Activated T-helper 9 cell treated with anti-CD3 and anti-CD28 coated beads, Interleukin-2, amount 50 U/mL, for 16 hours (primary cell): Measurements from ENCODE around the gene CYP24A1.

Experiments used
- DNase-seq: peaks from one replicate; pipeline ENCODE4 v3.0.0-alpha.2; 2020; ENCODE audit warnings: low read depth

Gene CYP24A1

DNA sequence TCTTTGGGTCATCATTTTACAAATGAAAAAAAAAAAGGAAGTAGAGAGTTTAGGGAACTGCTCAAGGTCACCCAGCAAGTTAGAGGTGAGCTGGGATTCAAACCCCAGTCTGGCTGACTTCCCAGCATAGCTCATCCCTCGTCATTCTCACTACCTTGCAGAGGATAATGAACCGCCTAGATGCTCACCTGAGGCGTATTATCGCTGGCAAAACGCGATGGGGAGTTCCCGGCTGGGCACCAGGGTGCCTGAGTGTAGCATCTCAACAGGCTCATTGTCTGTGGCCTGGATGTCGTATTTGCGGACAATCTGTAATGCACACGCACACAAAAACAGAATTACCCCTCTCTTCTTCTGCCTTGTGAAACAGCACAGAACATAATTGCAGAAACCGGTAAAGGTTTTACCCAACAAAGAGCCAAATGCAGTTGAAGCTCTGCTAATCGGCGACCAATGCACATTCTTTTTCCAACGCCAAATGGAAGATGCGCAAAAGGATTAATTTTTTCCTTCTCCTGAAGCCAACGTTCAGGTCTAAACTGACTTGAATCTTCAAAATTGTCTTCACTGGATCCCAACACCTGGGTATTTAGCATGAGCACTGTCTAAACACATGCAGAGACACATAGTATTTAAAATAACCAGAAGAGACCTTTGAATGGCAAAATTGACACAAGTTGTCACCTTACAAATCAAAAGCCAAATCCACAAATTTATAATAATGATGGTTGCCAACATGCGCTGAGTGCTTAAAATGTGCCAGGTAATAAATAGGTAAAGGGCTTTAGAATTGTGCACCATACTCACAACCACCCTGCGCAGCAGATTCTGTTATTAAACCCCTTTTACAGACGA lies 16.6 kb downstream of the CYP24A1 start:
- DNase-seq = no peak

DNA sequence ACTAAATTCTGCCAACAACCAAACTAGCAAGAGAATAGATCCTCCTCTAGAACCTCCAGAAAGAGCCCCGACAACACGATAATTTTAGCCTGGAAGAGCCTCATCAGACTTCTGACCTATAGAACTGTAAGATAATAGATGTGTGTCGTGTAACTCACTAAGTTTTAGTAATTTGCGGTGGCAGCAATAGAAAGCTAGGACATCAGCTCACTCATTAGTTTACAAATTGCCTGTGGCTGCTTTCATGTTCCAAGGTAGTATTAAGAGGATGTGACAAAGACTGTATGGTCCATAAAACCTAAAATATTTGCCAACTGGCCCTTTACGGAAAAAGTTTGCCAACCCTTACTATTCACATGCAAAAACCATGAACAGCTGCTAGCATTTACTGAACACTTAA lies 17.3 kb downstream of the CYP24A1 start:
- DNase-seq = no peak

DNA sequence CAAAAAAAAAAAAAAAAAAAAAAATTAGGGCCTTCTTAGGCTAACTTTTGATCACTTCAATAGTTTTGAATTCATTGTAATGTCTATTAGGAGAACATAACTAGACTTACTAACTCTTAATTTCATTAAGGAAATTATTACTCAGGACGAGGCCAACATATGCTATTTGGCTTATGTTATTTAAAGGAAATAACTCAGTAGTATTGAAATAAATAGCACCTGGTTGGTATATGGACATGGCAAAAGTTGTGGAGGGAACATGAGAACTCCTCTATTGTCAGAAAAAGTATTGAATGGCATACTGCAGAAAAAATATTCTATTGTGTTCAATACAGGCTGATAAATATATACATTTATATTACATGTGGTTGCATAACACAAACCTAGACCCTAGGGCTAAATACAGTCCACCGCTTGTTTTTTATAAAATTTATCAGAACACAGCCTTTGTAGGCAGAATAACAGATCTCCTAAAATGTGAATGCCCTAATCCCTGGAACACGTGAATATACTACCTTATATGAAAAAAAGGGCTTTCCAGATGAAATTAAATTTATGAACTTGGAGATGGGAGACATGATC lies 18.0 kb downstream of the CYP24A1 start:
- no peak for DNase-seq

DNA sequence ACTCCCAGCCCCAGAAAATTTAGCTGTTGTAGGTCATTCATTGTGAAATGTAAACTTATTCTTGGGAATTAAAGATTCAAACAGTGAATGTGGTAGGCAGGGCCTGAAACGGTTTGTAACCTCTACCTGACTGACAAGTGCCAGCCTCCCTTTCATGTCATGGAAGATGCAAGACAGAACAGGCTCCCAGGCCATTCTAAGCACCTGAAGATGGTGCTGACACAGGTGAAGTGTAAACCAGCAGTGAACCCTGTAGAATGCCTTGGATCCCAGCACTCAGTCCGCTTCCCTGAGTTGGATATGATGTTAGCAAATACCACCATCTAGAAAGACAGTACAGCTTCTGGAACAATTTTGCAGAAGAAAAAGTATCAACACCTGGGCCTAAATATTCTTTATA lies 19.3 kb downstream of the CYP24A1 start:
- DNase-seq = no peak

- no peak for DNase-seq
Observed at GRCh38 chr20:54153847-54154246, 19.9 kb downstream of the CYP24A1 start.

DNA sequence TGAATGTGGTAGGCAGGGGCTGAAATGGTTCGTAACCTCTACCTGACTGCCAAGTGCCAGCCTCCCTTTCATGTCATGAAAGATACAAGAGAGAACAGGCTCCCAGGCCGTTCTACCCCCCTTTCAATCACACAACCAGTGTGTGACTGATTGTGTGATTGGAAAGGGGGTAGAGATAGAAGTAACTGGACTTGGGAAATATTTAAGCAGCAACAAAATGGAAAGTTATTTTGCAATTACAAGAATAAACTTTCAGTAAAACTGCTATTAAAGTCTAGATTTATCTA lies 20.8 kb downstream of the CYP24A1 start:
- no peak for DNase-seq

DNA sequence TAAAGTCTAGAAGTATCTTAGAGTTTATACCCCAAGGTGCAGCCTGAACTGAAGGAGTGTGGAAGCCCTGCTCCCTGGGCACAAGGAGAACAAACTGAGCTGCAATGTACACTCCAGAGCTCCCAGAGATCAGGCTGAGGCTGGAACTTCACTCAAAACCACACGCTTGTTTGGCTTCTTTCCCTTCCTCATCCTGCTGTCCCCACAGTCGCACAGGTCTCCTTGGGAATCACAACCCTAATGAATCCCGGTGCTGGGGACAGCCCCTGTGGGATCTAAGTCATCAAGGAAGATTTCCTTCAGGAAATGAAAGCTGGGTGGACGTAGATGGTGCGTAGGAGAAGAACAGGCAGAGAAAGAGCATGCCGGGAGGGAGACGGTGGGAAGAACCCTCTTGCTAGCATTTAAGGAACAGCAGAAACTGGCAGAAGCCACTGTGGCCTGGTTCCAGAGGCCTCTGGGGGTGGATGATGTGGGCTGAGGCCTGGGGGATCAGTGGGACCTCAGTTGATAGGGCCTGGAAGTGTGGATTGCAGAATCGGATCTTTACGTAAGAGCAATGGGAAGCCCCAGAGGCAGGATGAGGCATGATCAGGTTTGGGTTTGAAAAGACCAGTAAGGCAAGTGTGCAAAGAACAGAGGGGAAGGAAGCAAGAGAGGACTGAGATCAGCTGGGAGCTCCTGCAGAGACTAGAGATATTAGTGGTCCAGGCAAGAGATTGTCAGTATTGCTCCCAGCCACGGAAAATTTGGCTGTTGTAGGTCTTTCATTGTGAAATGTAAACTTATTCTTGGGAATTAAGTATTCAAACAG lies 21.4 kb downstream of the CYP24A1 start:
- no peak for DNase-seq

DNA sequence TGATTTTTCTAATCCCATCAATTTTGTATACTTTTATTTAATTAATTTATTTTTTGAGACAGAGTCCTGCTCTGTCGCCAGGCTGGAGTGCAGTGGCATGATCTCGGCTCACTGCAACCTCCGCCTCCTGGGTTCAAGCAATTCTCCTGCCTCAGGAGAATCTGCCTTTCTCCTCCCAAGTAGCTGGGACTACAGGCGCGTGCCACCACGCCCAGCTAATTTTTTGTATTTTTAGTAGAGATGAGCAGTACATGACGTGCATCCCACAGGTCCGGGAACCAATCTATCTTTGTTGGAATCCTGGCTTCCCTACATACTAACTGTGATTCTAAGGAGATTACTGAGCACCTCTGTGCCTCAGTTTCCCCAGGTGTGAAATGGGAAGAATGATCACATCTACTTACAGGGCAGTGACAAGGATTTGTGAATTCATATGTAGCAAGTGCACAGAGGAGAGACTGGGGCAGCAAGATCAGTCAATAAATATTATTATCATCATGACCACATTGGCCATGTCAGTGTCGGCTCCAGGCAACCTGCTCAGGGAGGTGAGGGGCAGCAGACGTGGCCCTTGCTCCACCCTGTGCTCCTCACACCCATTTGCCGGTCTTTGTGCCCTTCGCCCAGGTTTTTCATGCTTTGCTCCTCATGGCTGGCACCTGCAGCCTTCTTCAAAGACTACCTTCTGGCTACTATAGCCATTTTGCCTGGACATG lies 22.1 kb downstream of the CYP24A1 start:
- no peak for DNase-seq

DNA sequence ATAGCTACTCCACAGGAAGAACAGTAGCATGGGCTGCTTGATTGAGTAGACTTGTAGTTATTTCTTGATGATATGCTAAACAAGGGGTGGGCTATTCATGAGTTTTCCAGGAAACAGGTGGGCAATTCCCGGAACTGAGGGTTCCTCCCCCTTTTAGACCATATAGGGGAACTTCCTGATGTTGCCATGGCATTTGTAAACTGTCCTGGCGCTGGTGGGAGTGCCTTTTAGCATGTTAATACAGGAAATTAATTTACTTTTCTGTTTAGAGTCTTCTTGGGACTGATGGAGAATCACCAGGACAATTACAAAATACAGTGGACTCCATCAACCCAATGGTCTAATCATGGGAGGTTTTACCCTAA lies 22.7 kb downstream of the CYP24A1 start:
- no peak for DNase-seq

DNA sequence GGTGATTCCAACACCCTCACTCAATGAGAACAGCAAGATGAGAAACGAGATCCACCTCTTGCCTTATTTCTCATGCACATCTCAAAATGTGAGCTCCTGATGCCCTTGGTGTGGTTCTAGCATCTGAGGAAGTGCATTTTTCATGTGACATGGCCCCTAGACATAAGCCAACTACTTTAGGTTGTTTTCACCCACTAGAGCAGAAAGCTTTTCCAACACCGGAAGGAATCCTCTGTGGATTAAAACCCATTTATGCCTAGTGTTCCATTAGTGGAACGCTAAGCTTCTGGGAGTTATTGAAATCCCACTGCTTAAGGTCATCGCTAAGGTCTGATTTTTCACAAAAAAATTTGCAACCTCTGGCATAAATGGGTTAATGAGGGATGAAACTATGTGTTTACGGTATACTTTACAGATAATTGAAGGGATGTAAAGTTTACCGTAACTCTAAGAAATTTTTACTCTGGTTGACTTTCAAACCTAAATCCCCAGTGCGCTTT lies 24.0 kb downstream of the CYP24A1 start:
- no peak for DNase-seq

DNA sequence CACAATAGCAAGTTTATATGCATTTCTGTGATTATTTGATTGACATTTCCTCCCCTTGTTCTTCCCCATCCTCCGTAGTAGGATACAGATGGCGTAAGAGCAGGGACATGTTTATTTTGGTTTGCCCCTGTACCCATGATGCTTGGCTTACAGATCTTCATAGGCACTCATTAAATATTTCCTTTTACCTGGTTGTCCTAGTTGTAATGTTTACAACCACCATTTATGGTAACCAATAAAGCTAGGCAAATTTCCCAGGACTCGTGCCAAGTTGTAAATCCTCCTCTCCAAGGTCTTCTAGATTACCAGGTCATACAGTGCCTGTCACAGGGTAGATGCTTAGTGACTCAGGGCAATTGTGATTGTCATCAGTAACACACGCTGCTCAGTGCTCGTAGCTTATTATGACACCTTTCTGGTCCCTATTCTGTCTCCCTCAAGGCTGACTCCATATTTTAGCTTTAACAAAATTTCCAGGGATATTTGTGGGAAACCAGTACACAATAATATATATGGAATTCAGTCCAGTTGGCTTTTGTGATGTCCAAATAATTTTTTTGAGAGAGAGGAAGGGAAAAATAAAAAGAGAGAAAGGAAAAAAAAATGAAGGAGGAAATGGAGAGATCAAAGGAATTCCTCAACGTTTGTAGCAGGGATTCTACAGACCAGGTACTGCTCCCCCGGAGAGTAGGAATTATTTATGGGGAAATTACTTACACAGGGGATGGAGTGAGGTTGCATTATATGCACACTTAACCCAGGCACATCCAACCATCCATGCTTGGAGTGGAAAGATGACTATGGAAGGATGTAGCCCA lies 24.6 kb downstream of the CYP24A1 start:
- DNase-seq = no peak

GRCh38 chr20:54146672-54147071 lies 27.1 kb downstream of the CYP24A1 start:
- no peak for DNase-seq

DNA sequence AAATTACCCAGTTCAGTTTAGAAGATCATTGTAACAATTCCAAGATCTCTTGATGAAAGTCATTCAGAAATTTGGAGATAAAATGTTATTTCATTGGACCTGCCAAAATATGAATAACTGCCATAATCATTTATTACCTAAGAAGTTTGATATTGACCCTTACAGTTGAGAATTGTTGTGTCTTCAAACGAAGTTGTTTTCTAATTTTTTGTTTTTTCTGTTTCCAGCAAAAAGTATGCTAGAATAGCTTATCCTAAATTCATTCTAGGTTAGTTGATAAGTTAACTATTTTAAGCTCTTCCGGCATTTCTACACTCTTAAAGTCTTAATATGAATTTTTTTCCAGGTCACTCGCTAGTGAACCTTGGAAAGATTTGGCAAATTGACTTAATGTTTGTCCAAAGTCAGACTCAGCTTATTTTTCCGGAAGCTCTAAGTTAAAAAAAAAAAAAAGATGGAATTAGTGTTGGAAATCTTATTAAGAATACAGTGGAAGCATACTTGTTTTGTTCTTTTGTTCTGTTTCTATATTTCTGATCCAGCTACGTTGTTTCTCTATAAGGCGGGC lies 28.9 kb downstream of the CYP24A1 start:
- DNase-seq = no peak

- no peak for DNase-seq
Observed at GRCh38 chr20:54140927-54141566, 32.7 kb downstream of the CYP24A1 start.

DNA sequence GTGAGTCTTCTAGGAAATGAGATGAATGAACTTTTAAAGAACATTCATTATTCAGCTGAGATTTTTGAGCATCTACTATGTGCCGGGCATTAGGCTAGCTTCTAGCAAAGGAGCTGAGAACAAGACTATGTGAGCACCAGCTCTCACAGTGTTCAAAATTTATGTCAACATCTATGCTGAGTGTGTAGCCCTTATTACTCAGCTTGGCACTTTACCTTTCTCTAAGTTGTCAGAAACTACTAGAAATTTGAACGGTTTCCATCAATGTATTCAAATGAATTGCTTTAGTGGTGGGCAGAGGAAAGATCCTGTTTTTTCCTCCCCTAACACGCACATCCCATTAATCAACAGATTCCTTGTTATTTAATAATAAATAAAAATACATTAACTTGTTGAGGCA lies 33.3 kb downstream of the CYP24A1 start:
- DNase-seq = no peak

- no peak for DNase-seq
Observed at GRCh38 chr20:54140067-54140466, 33.7 kb downstream of the CYP24A1 start.

DNA sequence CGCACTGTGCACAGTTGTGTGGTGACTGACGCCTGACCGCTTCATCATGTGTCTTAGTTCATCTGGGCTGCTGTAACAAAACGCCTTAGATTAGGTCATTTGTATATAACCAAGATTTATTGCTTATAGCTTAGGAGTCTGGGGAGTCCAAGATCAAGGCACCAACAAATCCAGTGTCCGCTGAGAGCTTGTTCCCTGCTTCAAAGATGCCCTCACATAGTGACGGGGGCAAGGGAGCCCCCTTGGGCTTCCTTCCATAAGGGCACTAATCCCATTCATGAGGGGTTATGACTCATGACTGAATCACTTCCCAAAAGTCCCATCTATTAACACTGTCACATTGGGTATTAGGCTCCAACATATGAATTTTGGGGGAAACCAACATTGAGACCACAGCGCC lies 34.6 kb downstream of the CYP24A1 start:
- no peak for DNase-seq

DNA sequence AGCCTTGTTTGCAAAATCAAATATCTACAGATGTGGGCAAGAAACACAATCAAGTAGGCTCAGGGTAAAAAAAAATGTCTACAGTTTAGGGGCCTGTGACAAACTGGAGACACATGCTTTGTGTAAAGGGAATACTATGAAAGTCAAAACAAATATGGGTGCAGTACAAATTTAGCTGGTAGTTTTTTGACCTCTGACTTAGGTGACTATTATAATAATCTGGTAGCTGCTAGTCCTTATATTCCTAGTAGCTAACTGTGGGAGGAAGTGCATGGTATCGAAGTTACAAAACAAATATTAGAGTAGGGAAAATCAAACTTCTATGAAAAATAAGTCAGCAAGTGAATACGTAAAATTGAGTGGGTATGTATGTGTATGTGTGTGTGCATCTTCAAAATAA lies 35.4 kb downstream of the CYP24A1 start:
- DNase-seq = no peak

- DNase-seq = no peak
Observed at GRCh38 chr20:54137115-54137514, 36.7 kb downstream of the CYP24A1 start.

DNA sequence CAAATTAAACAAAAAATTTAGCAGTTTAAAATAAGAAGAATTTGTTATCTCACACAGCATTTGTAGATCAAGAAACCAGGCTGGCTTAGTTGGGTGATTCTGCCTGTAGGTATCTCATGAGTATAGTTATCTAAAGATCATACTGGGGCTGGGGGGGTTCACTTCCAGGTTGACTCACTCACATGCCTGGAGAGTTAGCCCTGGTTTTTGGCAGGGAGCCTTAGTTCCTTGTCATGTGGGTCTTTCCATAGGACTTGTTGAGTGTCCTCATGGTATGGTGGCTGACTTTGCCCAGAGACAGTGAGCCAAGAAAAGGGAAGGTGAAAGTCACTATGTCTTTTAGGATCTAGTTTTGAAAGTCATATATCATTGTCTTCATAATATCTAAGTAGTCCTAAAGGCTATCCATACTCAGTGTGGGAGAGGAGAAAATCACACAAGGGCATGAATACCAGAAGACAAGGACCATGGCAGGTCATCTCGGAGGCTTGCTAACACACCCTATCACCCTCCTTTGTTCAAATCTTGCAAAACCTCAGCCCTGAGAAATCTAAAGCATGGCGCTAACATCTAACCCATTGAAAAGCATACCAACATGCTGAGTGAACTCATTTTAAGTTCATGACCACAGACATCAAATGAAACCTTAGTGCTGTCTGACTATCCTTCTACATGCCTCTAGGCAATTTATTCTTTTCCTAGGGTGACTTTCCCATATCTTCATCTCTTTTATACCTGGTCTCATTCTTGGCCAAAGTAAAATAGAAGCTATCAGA lies 39.2 kb downstream of the CYP24A1 start:
- DNase-seq = no peak
